GM19023 (cell line): Measurements from ENCODE around the gene SH3GL3.

Experiments
- ATAC-seq: cut with Tn5 transposase; IDR thresholded peaks from one replicate; pipeline ENCODE4 v1.9.1; 2021; ENCODE audit warnings: mild to moderate bottlenecking, moderate library complexity; ENCODE audit not compliant: unreplicated experiment

Gene SH3GL3

GRCh38 chr15:83462026-83462425 lies 14.9 kb downstream of the SH3GL3 start:
- no peak for ATAC-seq

- ATAC-seq = no peak
Measured at GRCh38 chr15:83462953-83463433, 15.9 kb downstream of the SH3GL3 start.

GRCh38 chr15:83470887-83471286 lies 23.7 kb downstream of the SH3GL3 start:
- ATAC-seq = no peak

- ATAC-seq = no peak
Measured at GRCh38 chr15:83471307-83471866, 24.2 kb downstream of the SH3GL3 start.

- no peak for ATAC-seq
Measured at GRCh38 chr15:83472151-83472550, 25.0 kb downstream of the SH3GL3 start.

- ATAC-seq = no peak
Measured at GRCh38 chr15:83472797-83473196, 25.7 kb downstream of the SH3GL3 start.

- ATAC-seq = no peak
Measured at GRCh38 chr15:83474578-83474977, 27.4 kb downstream of the SH3GL3 start.

GRCh38 chr15:83475551-83475950 lies 28.4 kb downstream of the SH3GL3 start:
- no peak for ATAC-seq

- ATAC-seq = no peak
Measured at GRCh38 chr15:83476066-83476465, 28.9 kb downstream of the SH3GL3 start.

- ATAC-seq = no peak
Measured at GRCh38 chr15:83476708-83477107, 29.6 kb downstream of the SH3GL3 start.

- ATAC-seq = no peak
Measured at GRCh38 chr15:83477172-83477807, 30.1 kb downstream of the SH3GL3 start.

GRCh38 chr15:83477808-83478537 lies 30.8 kb downstream of the SH3GL3 start:
- no peak for ATAC-seq

- ATAC-seq = no peak
Measured at GRCh38 chr15:83483612-83484011, 36.5 kb downstream of the SH3GL3 start.

- no peak for ATAC-seq
Measured at GRCh38 chr15:83484636-83485035, 37.5 kb downstream of the SH3GL3 start.

GRCh38 chr15:83486363-83486762 lies 39.2 kb downstream of the SH3GL3 start:
- ATAC-seq = no peak

- ATAC-seq = no peak
Measured at GRCh38 chr15:83487519-83487918, 40.4 kb downstream of the SH3GL3 start.

GRCh38 chr15:83489690-83490089 lies 42.5 kb downstream of the SH3GL3 start:
- no peak for ATAC-seq

- no peak for ATAC-seq
Measured at GRCh38 chr15:83491486-83491885, 44.3 kb downstream of the SH3GL3 start.

GRCh38 chr15:83496766-83497165 lies 49.6 kb downstream of the SH3GL3 start:
- ATAC-seq = no peak

- no peak for ATAC-seq
Measured at GRCh38 chr15:83498374-83498773, 51.2 kb downstream of the SH3GL3 start.

- ATAC-seq = no peak
Measured at GRCh38 chr15:83498801-83499200, 51.7 kb downstream of the SH3GL3 start.

GRCh38 chr15:83499476-83499875 lies 52.3 kb downstream of the SH3GL3 start:
- ATAC-seq = no peak
